Measurements from ENCODE around the gene CSF3.
A peak's percentile ranks its signal among the peaks of the same experiment; 100 is the strongest.

Gene CSF3

GRCh38 chr17:40015005-40015997, at the start of gene CSF3:
CSF3 (plus strand) TSS chr17:40015440; CDS start chr17:40015475, 35 bp downstream.
- DNase-seq (ENCODE audit: low read depth): no peak

- DNase-seq (ENCODE audit: low read depth): no peak
These were observed 48.5 kb upstream of the CSF3 start for GRCh38 chr17:39966771-39967170.

GRCh38 chr17:39968761-39969160, 46.5 kb upstream of the CSF3 start:
- DNase-seq (ENCODE audit: low read depth): no peak

GRCh38 chr17:39969375-39969774, 45.9 kb upstream of the CSF3 start:
- no peak for DNase-seq (ENCODE audit: low read depth)

GRCh38 chr17:39970157-39970692, 45.0 kb upstream of the CSF3 start:
- no peak for DNase-seq (ENCODE audit: low read depth)

- DNase-seq (ENCODE audit: low read depth): no peak
These were observed 44.1 kb upstream of the CSF3 start for GRCh38 chr17:39971076-39971603.

GRCh38 chr17:39972271-39972670, 43.0 kb upstream of the CSF3 start:
- DNase-seq (ENCODE audit: low read depth): no peak

- DNase-seq (ENCODE audit: low read depth): no peak
These were observed 41.7 kb upstream of the CSF3 start for GRCh38 chr17:39973496-39973895.

GRCh38 chr17:39974433-39974832, 40.8 kb upstream of the CSF3 start:
- no peak for DNase-seq (ENCODE audit: low read depth)

GRCh38 chr17:39975801-39976200, 39.4 kb upstream of the CSF3 start:
- no peak for DNase-seq (ENCODE audit: low read depth)

- DNase-seq (ENCODE audit: low read depth): peak; percentile 61
These were observed 36.1 kb upstream of the CSF3 start for GRCh38 chr17:39979016-39979670.

GRCh38 chr17:39979893-39980350, 35.3 kb upstream of the CSF3 start:
- DNase-seq (ENCODE audit: low read depth): no peak

- peak; percentile 94 for DNase-seq (ENCODE audit: low read depth)
These were observed 34.7 kb upstream of the CSF3 start, which contains the start of gene PSMD3 for GRCh38 chr17:39980351-39981206. PSMD3 (plus strand) TSS chr17:39980807; CDS start chr17:39980971, 164 bp downstream.

- DNase-seq (ENCODE audit: low read depth): no peak
These were observed 34.0 kb upstream of the CSF3 start for GRCh38 chr17:39981207-39981741.

- no peak for DNase-seq (ENCODE audit: low read depth)
These were observed 33.4 kb upstream of the CSF3 start for GRCh38 chr17:39981766-39982375.

- DNase-seq (ENCODE audit: low read depth): no peak
These were observed 26.9 kb upstream of the CSF3 start for GRCh38 chr17:39988206-39988810.

GRCh38 chr17:39994448-39994847, 20.8 kb upstream of the CSF3 start:
- DNase-seq (ENCODE audit: low read depth): no peak

- DNase-seq (ENCODE audit: low read depth): no peak
These were observed 19.8 kb upstream of the CSF3 start for GRCh38 chr17:39995438-39995837.

- no peak for DNase-seq (ENCODE audit: low read depth)
These were observed 19.1 kb upstream of the CSF3 start for GRCh38 chr17:39996162-39996561.

GRCh38 chr17:39996800-39997199, 18.4 kb upstream of the CSF3 start:
- DNase-seq (ENCODE audit: low read depth): no peak
